Neural crest cell (in vitro differentiated cells): ENCODE results near the gene ATP13A2. TPM values are rescaled to one million over a fixed set of nuclear protein-coding genes. Genes with fewer than 3 reads are reported as not detected.
"Not testable (repeated sequence)": the region's sequence is repeated elsewhere in the genome, so short reads cannot be mapped to it uniquely, and the experiment has no call there.

Experiments
- DNase-seq: peaks from one replicate; pipeline ENCODE4 v3.0.0; 2021; ENCODE audit warnings: low read depth, mixed read lengths, low spot score
- H3K27ac Mint-ChIP-seq: one replicate; pipeline ENCODE4 v1.8.0; 2021; ENCODE audit warnings: mild to moderate bottlenecking, mixed read lengths; ENCODE audit not compliant: unreplicated experiment
- H3K27me3 Mint-ChIP-seq: 2 replicates; pipeline ENCODE4 v1.8.0; 2021; ENCODE audit warnings: low read depth, mild to moderate bottlenecking, mixed read lengths
- H3K36me3 Mint-ChIP-seq: 2 replicates; pipeline ENCODE4 v1.8.0; 2021; ENCODE audit warnings: low read depth, mild to moderate bottlenecking, mixed read lengths
- H3K4me1 Mint-ChIP-seq: 2 replicates; pipeline ENCODE4 v1.8.0; 2021; ENCODE audit warnings: mixed read lengths
- H3K4me3 Mint-ChIP-seq: one replicate; pipeline ENCODE4 v1.8.0; 2021; ENCODE audit warnings: mild to moderate bottlenecking, mixed read lengths
- H3K9me3 Mint-ChIP-seq: 2 replicates; pipeline ENCODE4 v1.8.0; 2021; ENCODE audit warnings: mixed read lengths
- CTCF ChIP-seq: fragments of 200-600 bp; sonication (generic); conservative IDR thresholded peaks from 2 replicates; pipeline ENCODE4 v1.5.0; 2021; ENCODE audit warnings: antibody characterized with exemption, mild to moderate bottlenecking
- total RNA-seq: library from RNA; stranded (reverse); gene quantifications from 2 replicates; pipeline ENCODE4 v1.2.1, GENCODE V29; 2021

ATP13A2 gene
- total RNA-seq, 1 donor from 2014 or later, result 53.9 TPM

GRCh38 chr1:16958475-16958874, 53.3 kb downstream of the ATP13A2 start:
- H3K36me3 Mint-ChIP-seq, result no peaks in the 10 kb centered on the region
- no peaks in the 10 kb centered on the region for H3K27me3 Mint-ChIP-seq
- no peak for TF ChIP-seq CTCF
- H3K9me3 Mint-ChIP-seq, result no peaks in the 10 kb centered on the region
- no peak overlapping the region for H3K4me3 Mint-ChIP-seq
- H3K4me1 Mint-ChIP-seq, result peaks cover 9% of the 10 kb centered on the region
- no peak overlapping the region for H3K27ac Mint-ChIP-seq
- no peak for DNase-seq

GRCh38 chr1:16957731-16958130, 54.0 kb downstream of the ATP13A2 start:
- no peak for TF ChIP-seq CTCF
- DNase-seq, result no peak
- no peak overlapping the region for H3K4me3 Mint-ChIP-seq
- no peak overlapping the region for H3K27ac Mint-ChIP-seq
- H3K36me3 Mint-ChIP-seq, result no peaks in the 10 kb centered on the region
- H3K27me3 Mint-ChIP-seq, result no peaks in the 10 kb centered on the region
- H3K4me1 Mint-ChIP-seq, result peaks cover 9% of the 10 kb centered on the region
- no peaks in the 10 kb centered on the region for H3K9me3 Mint-ChIP-seq

- DNase-seq, result no peak
- H3K36me3 Mint-ChIP-seq, result no peaks in the 10 kb centered on the region
- H3K9me3 Mint-ChIP-seq, result no peaks in the 10 kb centered on the region
- H3K4me3 Mint-ChIP-seq, result no peak overlapping the region
- H3K4me1 Mint-ChIP-seq, result peaks cover 8% of the 10 kb centered on the region
- TF ChIP-seq CTCF, result no peak
- H3K27me3 Mint-ChIP-seq, result no peaks in the 10 kb centered on the region
- H3K27ac Mint-ChIP-seq, result no peak overlapping the region
Observed at GRCh38 chr1:16956775-16957174, 55.0 kb downstream of the ATP13A2 start.

- Mint-ChIP-seq H3K27me3 (no peaks in the 10 kb centered on the region), H3K4me3 (no peak overlapping the region), H3K4me1 (peaks cover 5% of the 10 kb centered on the region), H3K36me3 (no peaks in the 10 kb centered on the region), H3K9me3 (no peaks in the 10 kb centered on the region), H3K27ac (no peak overlapping the region)
- DNase-seq, result no peak
- TF ChIP-seq CTCF, result no peak
Observed at GRCh38 chr1:16955186-16955585, 56.5 kb downstream of the ATP13A2 start.

GRCh38 chr1:16954579-16954978, 57.1 kb downstream of the ATP13A2 start:
- H3K9me3 Mint-ChIP-seq, result no peaks in the 10 kb centered on the region
- DNase-seq, result no peak
- H3K4me3 Mint-ChIP-seq, result no peak overlapping the region
- no peaks in the 10 kb centered on the region for H3K27me3 Mint-ChIP-seq
- TF ChIP-seq CTCF, result no peak
- no peaks in the 10 kb centered on the region for H3K36me3 Mint-ChIP-seq
- H3K27ac Mint-ChIP-seq, result no peak overlapping the region
- peaks cover 5% of the 10 kb centered on the region for H3K4me1 Mint-ChIP-seq

GRCh38 chr1:16952376-16952775, 59.4 kb downstream of the ATP13A2 start:
- H3K9me3 Mint-ChIP-seq, H3K27me3 Mint-ChIP-seq, H3K4me1 Mint-ChIP-seq, H3K36me3 Mint-ChIP-seq, H3K27ac Mint-ChIP-seq, H3K4me3 Mint-ChIP-seq, DNase-seq: not testable (repeated sequence)

GRCh38 chr1:16949026-16949425, 62.7 kb downstream of the ATP13A2 start:
- H3K27me3 Mint-ChIP-seq, H3K4me1 Mint-ChIP-seq, H3K4me3 Mint-ChIP-seq, DNase-seq, H3K27ac Mint-ChIP-seq, H3K36me3 Mint-ChIP-seq, H3K9me3 Mint-ChIP-seq: not testable (repeated sequence)

GRCh38 chr1:16948282-16948891, 63.3 kb downstream of the ATP13A2 start:
- not testable (repeated sequence) for H3K4me3 Mint-ChIP-seq, H3K27ac Mint-ChIP-seq, H3K27me3 Mint-ChIP-seq, H3K9me3 Mint-ChIP-seq, H3K36me3 Mint-ChIP-seq, DNase-seq, H3K4me1 Mint-ChIP-seq
